HepG2 (cell line): ENCODE data around the gene UEVLD. TPM values are rescaled to one million over a fixed set of nuclear protein-coding genes. Genes with fewer than 3 reads are reported as not detected.

Experiments
- AKNA ChIP-seq: sonication (generic); formaldehyde crosslinking; IDR thresholded peaks from 2 replicates; pipeline ENCODE4 v1.4.0; 2020; ENCODE audit warnings: missing genetic modification reagents, borderline replicate concordance
- ATF7-NPFF ChIP-seq: sonication (generic); formaldehyde crosslinking; IDR thresholded peaks from 2 replicates; pipeline ENCODE4 v1.8.1; 2023; ENCODE audit warnings: mild to moderate bottlenecking, low read depth, missing genetic modification reagents, moderate library complexity
- BATF2 ChIP-seq: sonication (generic); formaldehyde crosslinking; IDR thresholded peaks from 2 replicates; pipeline ENCODE4 v1.8.0; 2022; ENCODE audit warnings: mild to moderate bottlenecking, missing genetic modification reagents, moderate library complexity
- MED13 ChIP-seq: sonication (generic); formaldehyde crosslinking; IDR thresholded peaks from 2 replicates; pipeline ENCODE4 v1.5.0; 2020; ENCODE audit warnings: missing genetic modification reagents
- NFAT5 ChIP-seq: sonication (generic); formaldehyde crosslinking; IDR thresholded peaks from 2 replicates; pipeline ENCODE4 v1.4.0; 2020; ENCODE audit warnings: missing genetic modification reagents
- PATZ1 ChIP-seq: sonication (generic); formaldehyde crosslinking; IDR thresholded peaks from 2 replicates; pipeline ENCODE4 v1.4.0; 2020; ENCODE audit warnings: missing genetic modification reagents
- THAP8 ChIP-seq: sonication (generic); formaldehyde crosslinking; IDR thresholded peaks from 2 replicates; pipeline ENCODE4 v1.5.1; 2020; ENCODE audit warnings: missing genetic modification reagents, mild to moderate bottlenecking, borderline replicate concordance
- ZIK1 ChIP-seq: sonication (generic); formaldehyde crosslinking; IDR thresholded peaks from 2 replicates; pipeline ENCODE4 v1.5.0; 2020; ENCODE audit warnings: mild to moderate bottlenecking, low read depth, missing genetic modification reagents, borderline replicate concordance
- ZNF547 ChIP-seq: sonication (generic); formaldehyde crosslinking; IDR thresholded peaks from 2 replicates; pipeline ENCODE4 v1.5.1; 2020; ENCODE audit warnings: mild to moderate bottlenecking, missing genetic modification reagents
- ZNF766 ChIP-seq: sonication (generic); formaldehyde crosslinking; IDR thresholded peaks from 2 replicates; pipeline ENCODE4 v1.5.0; 2020; ENCODE audit warnings: missing genetic modification reagents, borderline replicate concordance
- polyA plus RNA-seq, 8 experiments: library from polyadenylated mRNA; depleted of rRNA in 3 of 8; stranded (reverse) in 7 of 8; unstranded in 1 of 8; fragments of >200 nt; fragmentation: Illumina TruSeq in 4 of 8; extraction: Trizol in 4 of 8; gene quantifications; 2 replicates each; pipeline versions ENCODE4 v1.2.1 to v1.2.3, GENCODE V29; 2011 to 2016; ENCODE audit warnings: low read depth in 4 of 8, missing spikeins in 1 of 8, mixed read lengths in 1 of 8; ENCODE audit not compliant: insufficient read depth in 1 of 8
- total RNA-seq, 5 experiments: library from RNA; depleted of rRNA; stranded (reverse); fragments of >200 nt; fragmentation: Illumina TruSeq; extraction: Trizol; gene quantifications; 2 replicates each; pipeline ENCODE4 v1.2.3, GENCODE V29; 2016; ENCODE audit warnings: low read depth in 1 of 5

UEVLD gene
- total and polyA plus RNA-seq, 2 of the 13 experiments (the other 11 are each of a cell fraction or from before 2014, with no cell fraction given) = 5.7 to 13.7 TPM

- TF ChIP-seq THAP8 (CRISPR knock-in tag) (peak; percentile 38; the same call in 1 of the 2 replicates), ATF7-NPFF (CRISPR knock-in tag) (peak; percentile 92), ZNF766 (CRISPR knock-in tag) (peak; percentile 52; the same call in 1 of the 2 replicates), PATZ1 (CRISPR knock-in tag) (peak; percentile 64; the same call in 1 of the 2 replicates), BATF2 (no peak), MED13 (CRISPR knock-in tag) (peak; percentile 71), NFAT5 (CRISPR knock-in tag) (no peak), ZIK1 (CRISPR knock-in tag) (peak; percentile 85; the same call in 1 of the 2 replicates), AKNA (CRISPR knock-in tag) (no peak; the same call in 1 of the 2 replicates), ZNF547 (CRISPR knock-in tag) (peak; percentile 81)
Observed at GRCh38 chr11:18526521-18527296, 61.8 kb downstream of the UEVLD start, which contains the start of gene TSG101 (continued).
